HG03432 (cell line): ENCODE measurements around the gene ZNF530.
A peak's percentile ranks its signal among the peaks of the same experiment; 100 is the strongest.

ENCODE experiments used
- ATAC-seq: cut with Tn5 transposase; IDR thresholded peaks from one replicate; pipeline ENCODE4 v1.9.1; 2021; ENCODE audit warnings: mild to moderate bottlenecking, moderate library complexity; ENCODE audit not compliant: unreplicated experiment

Gene ZNF530

DNA sequence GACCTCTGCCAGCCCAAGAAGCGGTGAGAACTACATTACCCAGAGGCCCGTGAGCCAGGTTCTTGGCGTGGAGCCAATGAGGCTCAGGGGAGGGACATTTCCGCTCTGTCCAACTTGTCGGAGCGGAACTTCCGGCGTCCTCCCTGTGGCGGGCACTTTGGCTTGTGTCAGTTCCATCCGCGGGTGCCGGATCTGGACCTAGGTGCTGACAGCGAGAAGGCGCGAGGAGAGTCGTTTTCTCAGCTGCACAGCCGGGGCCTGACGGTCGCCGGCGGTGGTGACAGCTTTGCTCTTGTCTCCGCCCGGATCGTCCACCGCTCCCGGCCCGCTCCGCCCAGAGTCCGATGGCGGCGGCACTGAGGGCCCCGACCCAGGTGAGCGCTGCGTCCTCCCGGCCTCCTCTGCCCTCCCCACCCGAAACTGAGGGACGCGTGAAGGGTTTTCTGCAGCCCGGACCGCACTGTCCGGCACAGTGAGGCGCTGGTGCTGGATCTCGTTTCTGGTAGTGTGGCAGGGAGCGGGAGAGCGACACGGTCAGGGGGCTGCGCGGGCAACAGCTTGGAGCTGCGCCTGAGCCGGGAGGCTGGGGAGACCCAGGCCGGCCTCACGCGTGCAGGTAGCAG is at the start of gene ZNF530:
ZNF530 (plus strand) TSS at position 125 of the 623 bp plus-strand sequence. CDS start 4,461 bp downstream, outside the sequence.
- ATAC-seq: peak; percentile 95

GRCh38 chr19:57552432-57552831 is 47.3 kb upstream of the ZNF530 start:
- ATAC-seq: no peak

GRCh38 chr19:57557659-57558058 is 42.0 kb upstream of the ZNF530 start:
- no peak for ATAC-seq

- ATAC-seq: no peak
Measured at GRCh38 chr19:57558525-57558924, 41.2 kb upstream of the ZNF530 start.

- peak; percentile 10 for ATAC-seq
Measured at GRCh38 chr19:57559008-57559403, 40.7 kb upstream of the ZNF530 start.

- peak; percentile 99 for ATAC-seq
Measured at GRCh38 chr19:57559404-57560025, 40.2 kb upstream of the ZNF530 start, which contains the start of gene ZNF550. Gene ZNF550 (minus strand): TSS chr19:57559863. CDS start chr19:57559682, 181 bp downstream.

GRCh38 chr19:57560049-57560491 is 39.6 kb upstream of the ZNF530 start:
- ATAC-seq: no peak

- ATAC-seq: no peak
Measured at GRCh38 chr19:57563547-57563946, 36.1 kb upstream of the ZNF530 start.

DNA sequence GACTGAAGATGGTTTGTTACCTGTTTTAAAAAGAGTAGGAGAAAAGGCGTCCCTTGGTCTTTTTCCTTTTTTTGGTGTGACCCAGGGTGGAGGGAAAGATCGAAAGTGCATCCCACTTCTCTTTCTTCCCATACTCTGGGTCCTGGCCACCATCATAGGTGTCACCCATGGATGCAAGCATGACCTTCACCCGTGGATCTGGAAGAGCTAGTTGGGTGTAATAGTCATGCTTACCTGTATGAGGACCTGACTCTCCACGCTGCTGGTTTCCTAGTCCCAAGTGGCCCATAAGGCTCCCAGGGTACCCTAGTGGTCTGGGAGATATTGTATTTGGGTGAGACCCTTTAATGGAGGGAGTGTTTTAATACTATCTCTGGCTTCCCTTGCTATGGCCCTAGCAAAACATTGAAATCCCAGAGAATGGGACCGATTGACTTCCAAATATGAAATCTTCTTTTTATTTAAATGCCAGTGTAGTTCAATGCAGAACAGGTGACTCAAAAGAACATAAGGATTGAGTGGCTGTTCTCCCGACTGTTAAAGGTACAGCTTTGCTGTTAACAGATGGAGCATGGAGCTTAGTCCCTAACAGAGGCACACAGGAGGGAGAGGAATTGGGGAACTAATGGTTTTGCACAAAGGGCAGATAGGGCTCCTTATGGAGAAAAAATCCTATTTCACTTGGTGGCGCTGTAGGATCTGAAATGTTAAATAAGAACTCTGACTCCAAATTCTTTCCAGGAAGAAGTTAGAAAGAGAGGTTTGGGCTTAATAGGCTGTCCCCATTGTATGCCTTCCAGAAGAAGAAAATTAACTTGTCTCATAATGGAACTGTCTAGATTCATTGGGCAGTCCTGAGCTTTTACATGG is 33.1 kb upstream of the ZNF530 start:
- no peak for ATAC-seq

DNA sequence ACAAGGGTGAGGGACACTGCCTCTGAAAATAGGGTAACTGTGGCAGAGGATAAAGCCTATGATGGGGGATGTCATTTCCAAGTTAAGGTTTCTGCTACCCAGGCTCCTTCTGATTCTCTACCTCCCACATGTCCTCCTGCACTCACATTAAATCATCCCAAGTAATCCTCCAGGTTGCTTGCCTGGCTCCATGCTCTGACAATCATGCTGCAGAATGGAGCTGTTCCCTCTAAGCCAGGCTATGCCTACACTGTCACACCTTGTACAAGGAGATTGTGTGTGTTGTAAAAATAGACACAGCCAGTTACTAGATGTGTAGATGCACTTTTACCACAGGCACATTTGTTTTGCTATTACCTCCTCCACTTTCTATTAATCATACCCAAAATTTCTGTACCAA is 29.0 kb upstream of the ZNF530 start:
- no peak for ATAC-seq

DNA sequence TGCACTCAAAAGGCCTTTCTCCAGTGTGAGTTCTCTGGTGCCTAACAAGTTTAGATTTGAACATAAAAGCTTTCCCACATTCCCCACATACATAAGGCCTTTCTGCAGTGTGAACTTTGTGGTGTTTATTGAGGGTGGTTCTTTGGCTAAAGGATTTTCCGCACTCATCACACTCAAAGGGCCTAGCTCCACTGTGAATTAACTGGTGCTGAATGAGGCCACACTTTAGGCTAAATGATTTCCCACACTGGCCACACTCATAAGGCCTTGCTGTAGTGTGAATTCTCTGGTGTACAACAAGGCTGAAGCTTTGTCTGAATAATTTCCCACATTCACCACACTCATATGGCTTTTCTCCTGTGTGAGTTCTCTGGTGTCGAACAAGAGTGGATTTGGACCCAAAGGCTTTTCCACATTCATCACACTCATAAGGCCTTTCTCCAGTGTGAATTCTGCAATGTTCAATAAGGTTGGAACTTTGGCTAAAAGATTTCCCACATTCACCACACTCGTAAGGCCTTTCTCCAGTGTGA is 27.2 kb upstream of the ZNF530 start:
- ATAC-seq: no peak

GRCh38 chr19:57576661-57577060 is 23.0 kb upstream of the ZNF530 start:
- no peak for ATAC-seq

DNA sequence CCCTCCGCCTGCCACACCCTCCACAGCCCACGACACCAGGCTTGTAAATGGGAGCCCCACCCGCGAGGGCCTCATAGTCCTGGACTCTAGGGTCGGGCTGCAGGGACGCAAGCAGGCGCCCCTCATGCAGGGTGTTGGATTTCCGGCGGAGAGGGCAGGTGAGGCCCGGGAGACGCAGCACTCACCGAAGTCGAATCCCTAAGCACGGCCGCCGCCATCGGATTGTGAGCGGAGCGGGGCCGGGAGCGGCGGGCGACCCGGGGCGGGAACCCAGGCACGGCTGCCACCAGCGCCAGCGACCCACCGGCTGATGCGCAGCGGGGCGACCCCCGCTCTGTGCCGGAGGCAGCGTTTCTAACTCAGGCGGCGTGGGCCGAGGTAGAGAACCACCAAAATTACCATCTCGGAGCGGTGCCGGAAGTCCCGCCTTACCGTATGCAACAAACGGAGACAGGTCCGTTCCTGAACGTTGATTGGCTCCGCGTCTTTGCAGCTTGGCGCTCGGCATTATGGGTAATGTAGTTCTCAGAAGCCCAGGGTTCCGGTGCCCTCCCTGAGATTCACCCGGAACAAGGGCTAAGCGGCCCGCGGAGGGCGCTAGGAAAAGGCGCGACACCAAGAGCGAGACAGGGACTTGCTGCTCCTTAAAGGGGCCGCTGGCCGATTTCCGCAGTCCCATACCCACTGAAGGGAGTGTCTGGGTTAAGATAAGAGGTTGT is 21.0 kb upstream of the ZNF530 start, which contains the start of gene ZNF416:
ZNF416 (minus strand) TSS at position 425 of the 719 bp plus-strand sequence; CDS start at position 218, 207 bp downstream.
- peak; percentile 93 for ATAC-seq

DNA sequence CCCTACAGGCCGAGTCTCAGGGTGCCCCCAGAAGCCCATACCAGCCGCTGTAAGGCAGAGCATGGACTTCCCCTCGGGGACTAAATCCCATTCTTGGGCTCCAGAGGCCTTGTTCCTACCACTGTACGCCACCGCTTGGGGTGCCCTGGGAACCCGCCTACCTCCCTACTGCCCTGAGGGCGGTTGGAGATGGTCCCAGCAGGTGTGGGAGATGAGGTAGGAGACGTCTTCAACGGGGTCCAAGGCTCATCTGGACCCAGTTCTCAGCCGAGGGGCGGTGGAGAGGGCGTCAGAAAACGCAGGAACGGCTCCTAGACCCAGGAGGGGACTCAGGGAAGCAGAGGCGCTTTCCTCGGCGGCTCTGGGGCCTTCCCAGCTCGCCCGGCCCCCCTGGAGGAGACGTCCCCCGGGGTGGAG is 16.6 kb upstream of the ZNF530 start:
- no peak for ATAC-seq

GRCh38 chr19:57583521-57584416 is 15.9 kb upstream of the ZNF530 start, which contains the start of gene ZIK1:
Gene ZIK1 (plus strand): TSS chr19:57584145. CDS start chr19:57584357, 212 bp downstream.
- ATAC-seq: peak; percentile 79

DNA sequence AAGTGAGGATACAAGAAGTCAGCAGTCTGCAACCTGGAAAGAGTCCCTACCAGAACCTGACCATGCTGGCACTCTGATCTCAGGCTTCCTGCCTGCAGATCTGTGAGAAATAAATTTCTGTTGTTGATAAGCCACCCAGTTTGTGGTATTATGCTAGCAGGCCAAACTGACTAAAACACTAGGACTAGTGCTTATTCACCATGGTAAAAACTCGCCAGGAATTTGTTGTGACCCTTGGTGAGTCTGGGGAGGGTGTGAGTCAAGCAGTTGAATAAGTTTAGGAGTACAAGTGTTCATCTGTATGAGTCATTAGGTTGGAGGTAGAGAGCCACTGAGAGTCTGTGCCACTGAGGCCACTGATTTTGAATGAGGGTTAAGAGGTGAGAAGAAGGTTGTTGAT is 12.2 kb upstream of the ZNF530 start:
- no peak for ATAC-seq

- ATAC-seq: peak; percentile 36
Measured at GRCh38 chr19:57599377-57599760, 316 bp upstream of the ZNF530 start.

DNA sequence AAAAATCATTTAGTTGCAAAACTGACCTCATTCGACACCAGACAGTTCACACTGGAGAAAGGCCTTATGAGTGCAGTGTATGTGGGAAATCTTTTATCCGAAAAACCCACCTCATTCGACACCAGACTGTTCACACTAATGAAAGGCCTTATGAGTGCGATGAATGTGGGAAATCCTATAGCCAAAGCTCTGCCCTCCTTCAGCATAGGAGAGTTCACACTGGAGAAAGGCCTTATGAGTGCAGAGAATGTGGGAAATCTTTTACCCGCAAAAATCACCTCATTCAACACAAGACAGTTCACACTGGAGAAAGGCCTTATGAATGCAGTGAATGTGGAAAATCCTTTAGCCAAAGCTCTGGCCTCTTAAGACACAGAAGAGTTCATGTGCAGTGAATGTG is 7.2 kb downstream of the ZNF530 start:
- ATAC-seq: no peak

DNA sequence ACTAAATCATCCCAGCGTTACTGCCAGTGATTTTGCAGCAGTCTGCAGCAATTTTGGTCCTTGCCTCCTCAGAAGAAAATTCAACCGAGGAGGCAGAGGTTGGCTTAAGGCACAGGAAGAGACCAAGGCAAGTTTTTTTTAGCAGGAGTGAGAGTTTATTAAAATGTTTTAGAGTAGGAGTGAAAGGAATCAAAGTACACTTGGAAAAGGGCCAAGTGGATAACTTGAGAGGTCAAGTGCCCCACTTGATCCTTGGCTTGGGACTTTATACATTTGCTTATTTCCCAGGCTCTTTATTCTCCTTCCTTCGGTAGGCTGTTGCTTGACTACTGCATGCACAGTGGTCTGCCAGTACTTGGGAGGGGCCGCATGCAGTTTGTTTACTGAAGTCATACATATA is 11.4 kb downstream of the ZNF530 start:
- ATAC-seq: no peak
